RWPE2 (cell line): Measurements from ENCODE around the gene ZNF792.
"Not testable (repeated sequence)": the region's sequence is repeated elsewhere in the genome, so short reads cannot be mapped to it uniquely, and the experiment has no call there.

Experiments
- ATAC-seq: fragments of 200-7000 bp; cut with Tn5 transposase; 3 replicates; pipeline ENCODE4 v1.9.1; 2021; ENCODE audit warnings: low read depth
- DNase-seq: peaks from one replicate; pipeline ENCODE4 v3.0.0-alpha.2; 2020; ENCODE audit warnings: low spot score
- H3K27ac ChIP-seq: fragments of 450-650 bp; 2 replicates; pipeline ENCODE4 v1.5.1; 2017; ENCODE audit warnings: mild to moderate bottlenecking; ENCODE audit not compliant: poor library complexity, severe bottlenecking
- H3K27me3 ChIP-seq: fragments of 250-450 bp; sonication (Bioruptor Pico); 2 replicates; pipeline ENCODE4 v1.5.1; 2021; ENCODE audit warnings: mild to moderate bottlenecking, moderate library complexity; ENCODE audit not compliant: insufficient read depth, poor library complexity, severe bottlenecking
- H3K36me3 ChIP-seq: fragments of 250-450 bp; sonication (Bioruptor Pico); 2 replicates; pipeline ENCODE4 v1.5.1; 2020; ENCODE audit warnings: low read depth, mild to moderate bottlenecking, moderate library complexity
- H3K4me1 ChIP-seq: fragments of 250-450 bp; sonication (Bioruptor Pico); 2 replicates; pipeline ENCODE4 v1.5.1; 2021; ENCODE audit warnings: mild to moderate bottlenecking, moderate library complexity; ENCODE audit not compliant: insufficient read depth, poor library complexity, severe bottlenecking
- H3K4me3 ChIP-seq: fragments of 250-450 bp; sonication (Bioruptor Pico); 2 replicates; pipeline ENCODE4 v1.5.1; 2021; ENCODE audit warnings: mild to moderate bottlenecking, moderate library complexity; ENCODE audit not compliant: severe bottlenecking
- H3K9me3 ChIP-seq: fragments of 250-450 bp; sonication (Bioruptor Pico); 2 replicates; pipeline ENCODE4 v1.5.1; 2021; ENCODE audit warnings: mild to moderate bottlenecking, moderate library complexity; ENCODE audit not compliant: severe bottlenecking
- CTCF ChIP-seq: fragments of 450-650 bp; IDR thresholded peaks from one replicate; pipeline ENCODE4 v1.5.1; 2017; ENCODE audit warnings: mild to moderate bottlenecking, moderate library complexity; ENCODE audit not compliant: poor library complexity, severe bottlenecking

ZNF792 gene

DNA sequence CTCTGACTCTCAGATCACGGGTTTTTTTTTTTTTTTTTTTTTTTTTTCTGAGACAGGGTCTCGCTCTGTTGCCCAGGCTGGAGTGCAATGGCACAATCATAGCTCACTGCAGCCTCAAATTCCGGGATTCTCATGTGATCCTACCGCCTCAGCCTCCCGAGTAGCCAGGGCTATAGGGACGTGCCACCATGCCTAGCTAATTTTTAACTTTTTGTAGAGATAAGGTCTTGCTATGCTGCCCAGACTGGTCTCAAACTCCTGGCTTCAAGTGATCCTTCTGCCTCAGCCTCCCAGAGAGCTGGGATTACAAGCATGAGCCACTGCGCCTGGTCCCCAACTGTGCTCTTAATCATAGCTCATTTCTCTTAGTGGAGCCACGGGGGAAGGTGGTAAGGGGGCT is 31.5 kb upstream of the ZNF792 start:
- no peak for DNase-seq

DNA sequence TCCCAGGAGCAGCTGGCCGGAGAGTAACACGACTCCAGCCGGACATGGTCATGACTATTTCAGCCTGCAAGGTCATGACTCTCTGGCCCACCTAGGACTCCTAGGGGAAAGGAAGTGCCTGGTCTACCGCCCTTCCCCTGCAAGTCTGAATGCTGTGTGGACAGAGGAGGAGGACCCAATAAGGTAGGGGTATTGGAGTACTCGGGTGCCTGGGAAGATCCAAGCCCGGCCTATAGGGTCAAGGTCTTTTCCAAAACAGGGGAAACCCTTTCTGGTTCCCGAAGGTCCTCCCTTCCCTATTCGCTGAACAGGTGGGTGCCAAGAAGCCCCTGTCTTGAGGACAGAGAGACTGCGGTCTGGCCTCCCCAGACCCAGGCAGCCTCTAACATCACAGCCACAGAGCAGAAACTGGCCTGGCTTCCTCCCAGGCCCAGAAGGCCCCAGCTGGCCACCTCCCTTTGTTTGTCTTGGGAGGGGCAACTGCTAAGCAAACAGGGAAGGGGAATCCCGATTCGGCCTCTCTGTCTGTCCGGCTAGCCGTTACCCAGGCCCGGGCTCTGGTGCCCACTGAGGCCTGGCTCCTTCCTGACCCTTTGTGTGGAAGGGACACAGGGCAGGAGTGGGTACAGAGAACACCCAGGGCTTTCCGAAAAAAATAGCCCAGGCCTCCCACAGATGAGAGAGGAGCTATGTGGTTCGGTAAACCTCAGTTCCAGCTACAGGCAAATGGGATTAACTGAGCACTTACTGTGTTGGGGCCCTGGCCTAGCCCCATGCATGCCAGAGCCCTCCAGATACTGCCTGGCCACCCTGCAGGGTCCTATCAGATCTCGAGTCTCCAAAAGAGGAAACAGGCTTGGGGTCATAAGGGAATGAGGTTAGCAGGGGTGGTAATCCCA is 30.9 kb upstream of the ZNF792 start:
- no peak for DNase-seq
- Histone ChIP-seq H3K4me1 (no peaks in the 10 kb centered on the region), H3K27ac (no peak overlapping the region), H3K9me3 (no peaks in the 10 kb centered on the region), H3K36me3 (no peaks in the 10 kb centered on the region), H3K27me3 (no peaks in the 10 kb centered on the region), H3K4me3 (no peak overlapping the region)
- no peak for ATAC-seq
- no peak for TF ChIP-seq CTCF

More for the DNA sequence above, 31.5 kb upstream of the ZNF792 start:
- no peaks in the 10 kb centered on the region for H3K27me3 ChIP-seq
- no peaks in the 10 kb centered on the region for H3K4me1 ChIP-seq
- no peak overlapping the region for H3K27ac ChIP-seq
- ATAC-seq = no peak
- TF ChIP-seq CTCF = no peak
- H3K36me3 ChIP-seq = no peaks in the 10 kb centered on the region
- no peaks in the 10 kb centered on the region for H3K9me3 ChIP-seq
- no peak overlapping the region for H3K4me3 ChIP-seq

- no peak overlapping the region for H3K4me3 ChIP-seq
- no peaks in the 10 kb centered on the region for H3K36me3 ChIP-seq
- no peaks in the 10 kb centered on the region for H3K27me3 ChIP-seq
- no peaks in the 10 kb centered on the region for H3K4me1 ChIP-seq
- DNase-seq (no peak), ATAC-seq (no peak)
- no peaks in the 10 kb centered on the region for H3K9me3 ChIP-seq
- no peak for TF ChIP-seq CTCF
- no peak overlapping the region for H3K27ac ChIP-seq
These were observed 30.2 kb upstream of the ZNF792 start for GRCh38 chr19:34994286-34994642.

- H3K27me3 ChIP-seq, H3K4me1 ChIP-seq, H3K27ac ChIP-seq, H3K4me3 ChIP-seq, H3K9me3 ChIP-seq, DNase-seq, ATAC-seq, H3K36me3 ChIP-seq: not testable (repeated sequence)
These were observed 28.6 kb upstream of the ZNF792 start for GRCh38 chr19:34992582-34992981.

GRCh38 chr19:34991542-34992333 is 27.7 kb upstream of the ZNF792 start:
- Histone ChIP-seq H3K9me3 (no peaks in the 10 kb centered on the region), H3K4me1 (no peaks in the 10 kb centered on the region), H3K36me3 (no peaks in the 10 kb centered on the region), H3K27me3 (no peaks in the 10 kb centered on the region), H3K4me3 (no peak overlapping the region), H3K27ac (no peak overlapping the region)
- ATAC-seq (no peak), DNase-seq (no peak)
- TF ChIP-seq CTCF = no peak
